ENCODE results near the gene KIF3C.
"Not testable (repeated sequence)": the region's sequence is repeated elsewhere in the genome, so short reads cannot be mapped to it uniquely, and the experiment has no call there.

KIF3C gene

DNA sequence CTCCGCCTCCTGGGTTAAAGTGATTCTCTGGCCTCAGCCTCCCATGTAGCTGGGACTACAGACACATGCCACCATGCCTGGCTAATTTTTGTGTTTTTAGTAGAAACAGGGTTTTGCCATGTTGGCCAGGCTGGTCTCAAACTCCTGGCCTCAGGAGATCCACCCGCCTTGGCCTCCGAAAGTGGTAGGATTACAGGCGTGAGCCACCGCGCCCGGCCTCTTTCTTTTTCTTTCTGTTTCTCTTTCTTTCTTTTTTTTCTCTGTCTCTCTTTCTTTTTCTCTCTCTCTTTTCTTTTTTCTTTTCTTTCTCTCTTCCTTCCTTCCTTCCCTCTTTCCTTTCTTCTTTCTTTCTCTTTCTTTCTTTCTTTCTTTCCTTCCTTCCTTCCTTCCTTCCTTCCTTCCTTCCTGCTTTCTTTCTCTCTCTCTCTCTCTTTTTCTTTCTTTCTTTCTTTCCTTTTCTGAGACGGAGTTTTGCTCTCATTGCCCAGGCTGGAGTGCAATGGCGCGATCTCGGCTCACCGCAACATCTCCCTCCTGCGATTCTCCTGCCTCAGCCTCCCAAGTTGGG lies 16.6 kb upstream of the KIF3C start:
- DNase-seq = not testable (repeated sequence)

DNA sequence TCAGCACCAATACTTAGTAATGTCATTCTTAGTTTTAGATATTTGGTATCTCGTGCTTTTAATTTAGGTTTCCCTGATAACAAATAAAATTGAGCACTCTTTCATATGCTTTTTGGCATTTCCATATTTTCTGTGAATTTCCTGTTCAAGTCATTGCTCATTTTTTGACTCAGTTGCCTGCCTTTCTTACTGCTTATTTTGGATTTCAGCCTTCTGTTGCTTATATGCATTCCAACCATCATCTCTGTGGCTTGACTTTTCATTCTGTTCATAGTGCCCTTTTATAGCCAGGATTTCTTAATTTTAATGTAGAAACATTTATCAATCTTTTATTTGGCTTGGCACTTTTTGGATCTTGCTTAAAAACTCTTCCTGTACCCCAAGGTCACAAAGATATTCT lies 14.5 kb upstream of the KIF3C start:
- no peak for DNase-seq

- DNase-seq = no peak
Measured at GRCh38 chr2:25994509-25994908, 12.2 kb upstream of the KIF3C start.

DNA sequence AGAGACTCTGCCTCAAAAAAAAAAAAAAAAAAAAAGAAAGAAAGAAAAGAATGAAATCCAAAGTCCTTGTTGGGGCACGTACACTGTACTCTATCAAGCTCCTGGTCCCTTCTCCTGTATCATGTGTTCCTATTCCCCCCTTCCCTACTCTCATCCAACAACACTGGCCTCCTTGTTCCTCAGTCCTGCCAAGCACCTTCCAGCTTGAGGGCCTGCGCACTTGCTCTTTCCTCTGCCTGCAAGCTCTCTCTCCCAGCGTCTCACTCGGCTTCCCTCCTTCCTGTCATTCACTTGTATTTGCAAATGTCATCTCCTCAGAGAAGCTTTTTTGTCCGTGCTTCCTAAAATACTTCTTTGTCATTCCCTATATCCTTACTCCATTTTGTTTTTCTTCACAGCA lies 10.8 kb upstream of the KIF3C start:
- DNase-seq = no peak

- DNase-seq = no peak
Measured at GRCh38 chr2:25992556-25992955, 10.3 kb upstream of the KIF3C start.

DNA sequence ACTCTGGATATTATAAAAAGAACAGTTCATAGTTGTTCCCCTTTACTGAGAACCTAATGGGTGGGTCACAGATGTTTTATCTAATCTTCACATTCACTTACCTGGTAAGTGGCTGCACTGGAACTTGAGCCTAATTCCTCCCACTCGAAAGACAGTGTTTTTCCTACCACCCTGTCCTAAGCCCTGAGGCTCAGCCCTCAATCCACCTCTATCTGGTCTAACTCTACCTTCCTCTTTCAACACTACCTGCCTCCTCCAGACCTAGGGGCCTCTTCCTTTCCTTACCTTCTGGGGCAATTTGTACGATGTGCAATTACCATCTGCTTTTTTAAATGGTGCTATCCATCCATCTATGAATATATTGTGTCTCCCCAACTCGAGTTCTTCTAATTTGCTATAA lies 9.7 kb upstream of the KIF3C start:
- DNase-seq = no peak

GRCh38 chr2:25989154-25989553 lies 6.9 kb upstream of the KIF3C start:
- DNase-seq = no peak

DNA sequence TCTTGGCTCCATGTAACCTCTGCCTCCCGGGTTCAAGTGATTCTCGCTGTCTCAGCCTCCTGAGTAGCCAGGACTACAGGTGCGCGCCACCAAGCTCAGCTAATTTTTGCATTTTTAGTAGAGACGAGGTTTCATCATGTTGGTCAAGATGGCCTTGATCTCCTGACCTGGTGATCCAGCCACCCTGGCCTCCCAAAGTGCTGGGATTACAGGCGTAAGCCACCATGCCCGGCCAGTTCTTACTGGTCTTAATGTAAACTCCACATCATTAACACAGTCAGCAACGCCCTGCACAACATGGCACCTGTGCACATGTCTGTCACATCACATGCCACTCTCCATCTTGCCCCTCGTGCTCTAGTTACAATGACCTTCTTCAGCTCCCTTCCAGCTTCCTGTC lies 5.8 kb upstream of the KIF3C start:
- no peak for DNase-seq

DNA sequence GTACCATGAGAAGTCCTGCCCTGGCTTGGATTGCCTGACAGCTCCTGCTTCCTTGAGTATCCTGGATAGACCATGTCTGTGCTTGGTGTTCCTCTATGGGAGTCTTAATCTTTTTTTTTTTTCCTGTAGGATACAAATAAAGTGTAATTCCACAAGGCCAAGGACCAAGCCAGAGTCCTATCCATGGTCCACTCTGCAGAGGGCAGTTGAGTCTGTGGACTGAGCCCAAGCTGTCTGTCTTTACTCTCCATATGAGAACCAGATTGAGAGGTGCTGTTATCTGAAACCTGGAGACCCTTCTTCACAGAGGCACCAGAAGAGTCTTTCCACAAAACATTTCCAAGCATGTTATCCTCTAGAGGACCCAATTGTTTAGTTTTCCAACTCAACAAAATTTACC lies 1.4 kb upstream of the KIF3C start:
- no peak for DNase-seq

DNA sequence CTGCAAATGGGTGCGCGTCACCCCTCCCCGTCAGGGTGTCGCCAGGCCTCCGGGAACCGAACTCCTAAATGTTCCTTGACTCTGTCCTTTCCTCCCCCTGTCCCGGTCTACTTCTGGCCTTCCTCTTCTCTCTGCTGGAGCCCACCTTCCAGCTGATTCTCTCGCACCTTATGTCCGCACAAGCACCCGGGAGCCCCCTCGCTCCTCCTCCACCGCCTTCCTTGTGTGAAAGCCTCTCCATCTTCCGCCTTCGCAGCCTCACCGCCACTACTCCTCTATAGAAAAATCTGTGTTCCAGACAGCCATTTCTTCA lies 627 bp upstream of the KIF3C start:
- DNase-seq = no peak

GRCh38 chr2:25981596-25982272 lies 563 bp downstream of the KIF3C start:
- no peak for DNase-seq

DNA sequence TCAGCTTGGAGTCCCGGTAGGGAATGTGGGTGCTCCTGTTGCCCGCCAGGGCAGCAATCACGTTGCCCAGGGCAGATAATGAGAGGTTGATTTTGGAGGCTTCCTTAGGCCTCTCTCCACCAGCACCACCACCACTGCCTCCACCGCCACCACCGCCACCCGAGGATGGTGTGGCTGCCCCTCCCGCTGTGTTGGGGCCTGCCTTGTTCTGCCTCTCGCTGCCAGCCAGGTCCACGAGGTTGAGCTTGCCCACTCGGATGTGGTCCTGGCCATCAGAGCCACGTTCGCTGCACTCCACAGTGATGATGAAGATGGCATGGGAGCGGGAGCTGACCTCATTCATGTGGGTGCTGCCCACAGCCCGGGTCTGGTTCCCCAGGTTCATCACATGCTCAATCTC lies 1.3 kb downstream of the KIF3C start:
- DNase-seq = no peak

- DNase-seq = no peak
Measured at GRCh38 chr2:25980076-25980887, 2.0 kb downstream of the KIF3C start.

- no peak for DNase-seq
Measured at GRCh38 chr2:25979001-25979400, 3.3 kb downstream of the KIF3C start.

DNA sequence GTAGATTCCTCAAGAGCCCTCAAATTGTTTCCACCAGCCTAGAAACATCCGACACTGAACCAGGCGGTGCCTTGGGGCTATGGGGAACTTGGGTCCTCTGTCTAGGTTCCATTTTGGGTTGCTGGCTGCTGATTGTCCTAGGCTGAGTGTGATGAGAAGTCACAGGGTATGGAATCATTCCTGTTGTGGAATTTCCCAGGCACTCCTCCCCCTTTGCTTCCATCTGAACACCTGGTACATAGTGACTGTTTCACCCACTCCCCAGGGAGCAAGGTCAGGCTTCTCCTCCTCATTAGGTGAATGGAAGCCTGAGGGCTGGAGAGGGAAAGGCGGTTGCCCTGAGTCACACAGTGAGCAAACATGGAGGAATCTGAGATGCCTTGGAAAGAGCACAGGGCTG lies 4.5 kb downstream of the KIF3C start:
- DNase-seq = no peak

DNA sequence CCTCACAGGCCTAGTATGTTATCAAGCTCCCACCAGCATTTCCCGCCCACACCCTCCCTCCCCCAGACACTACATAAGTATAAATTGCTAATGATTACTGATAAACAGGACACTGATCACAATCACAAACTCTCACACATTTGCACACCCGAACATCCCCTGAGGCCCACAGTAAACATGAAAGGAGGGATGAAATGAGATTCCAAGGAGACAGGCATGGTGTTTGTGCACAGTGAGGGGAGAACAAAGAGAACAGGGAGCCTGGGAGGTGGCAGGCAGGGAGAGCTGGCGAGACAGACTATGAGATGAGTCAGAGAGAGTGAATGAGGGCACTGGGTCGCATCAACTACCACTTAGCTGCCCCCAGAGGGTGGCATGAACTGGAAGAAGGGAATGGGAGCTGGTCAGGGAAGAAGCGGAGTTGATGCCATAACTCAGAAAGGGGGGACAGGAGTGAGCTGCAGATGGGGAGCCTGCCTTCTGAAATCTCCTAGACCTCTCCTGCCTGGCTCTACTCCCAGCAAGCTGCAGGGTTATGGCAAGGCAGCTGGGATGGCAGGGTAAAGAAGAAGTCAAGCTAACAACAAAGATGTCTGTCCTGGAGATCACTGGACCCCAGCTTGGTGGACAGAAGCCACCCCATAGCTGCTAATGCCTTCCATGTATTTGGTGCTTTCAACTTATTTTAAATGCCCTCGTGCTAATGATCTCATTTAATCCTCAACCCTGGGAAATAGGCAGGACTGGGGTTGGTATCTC lies 5.1 kb downstream of the KIF3C start:
- peak; percentile 10 to 18 for DNase-seq

DNA sequence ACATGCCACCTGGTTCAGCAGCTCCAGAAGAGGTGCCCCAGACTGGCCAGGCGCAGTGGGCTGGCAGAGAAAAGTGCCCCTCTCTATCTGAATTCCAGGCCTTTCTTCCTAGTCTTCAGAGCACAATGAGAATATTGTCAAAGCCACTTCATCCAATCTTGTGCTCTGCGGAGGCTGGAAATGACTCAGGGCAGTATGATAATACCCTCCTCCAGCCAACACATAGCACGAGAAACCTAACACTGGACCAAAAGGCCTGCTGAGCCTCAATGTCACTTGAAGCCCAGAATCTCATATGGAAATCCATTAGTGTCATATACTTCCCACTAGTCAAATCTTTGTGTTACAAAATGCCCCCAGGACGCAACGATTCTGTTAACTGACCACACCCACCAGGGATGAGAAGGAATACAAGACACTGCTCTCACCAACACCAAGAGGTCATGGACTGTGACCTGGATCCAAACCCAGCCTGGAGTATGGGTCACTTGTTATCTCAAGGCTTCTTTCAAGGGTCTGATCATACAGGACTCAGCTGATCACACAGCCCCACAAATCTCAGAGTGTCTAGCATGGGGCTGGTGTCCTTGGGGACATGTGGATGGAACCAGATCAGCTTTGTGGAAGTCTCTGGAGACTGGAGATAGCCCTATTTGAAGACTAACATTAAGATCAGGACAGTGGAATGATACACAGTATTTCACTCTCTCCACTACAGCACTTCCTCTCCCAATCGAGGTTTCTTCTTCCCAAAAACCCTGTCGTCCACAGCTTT lies 10.1 kb downstream of the KIF3C start:
- DNase-seq = no peak

DNA sequence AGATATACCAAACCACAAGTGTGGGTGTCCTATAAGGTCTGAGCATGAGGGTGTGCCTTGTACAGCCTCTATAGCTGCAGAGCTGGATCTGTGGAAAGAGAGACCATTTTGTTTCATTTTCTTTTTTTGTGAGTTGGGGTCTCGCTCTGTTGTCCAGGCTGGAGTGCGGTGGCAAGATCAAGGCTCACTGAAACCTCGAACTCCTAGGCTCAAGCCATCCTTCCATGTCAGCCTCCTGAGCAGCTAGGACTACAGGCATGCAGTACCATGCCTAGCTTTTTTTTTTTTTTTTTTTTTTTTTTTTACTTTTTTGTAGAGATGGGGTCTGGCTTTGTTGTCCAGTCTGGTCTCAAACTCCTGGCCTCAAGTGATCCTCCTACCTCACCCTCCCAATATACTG lies 10.7 kb downstream of the KIF3C start:
- no peak for DNase-seq

DNA sequence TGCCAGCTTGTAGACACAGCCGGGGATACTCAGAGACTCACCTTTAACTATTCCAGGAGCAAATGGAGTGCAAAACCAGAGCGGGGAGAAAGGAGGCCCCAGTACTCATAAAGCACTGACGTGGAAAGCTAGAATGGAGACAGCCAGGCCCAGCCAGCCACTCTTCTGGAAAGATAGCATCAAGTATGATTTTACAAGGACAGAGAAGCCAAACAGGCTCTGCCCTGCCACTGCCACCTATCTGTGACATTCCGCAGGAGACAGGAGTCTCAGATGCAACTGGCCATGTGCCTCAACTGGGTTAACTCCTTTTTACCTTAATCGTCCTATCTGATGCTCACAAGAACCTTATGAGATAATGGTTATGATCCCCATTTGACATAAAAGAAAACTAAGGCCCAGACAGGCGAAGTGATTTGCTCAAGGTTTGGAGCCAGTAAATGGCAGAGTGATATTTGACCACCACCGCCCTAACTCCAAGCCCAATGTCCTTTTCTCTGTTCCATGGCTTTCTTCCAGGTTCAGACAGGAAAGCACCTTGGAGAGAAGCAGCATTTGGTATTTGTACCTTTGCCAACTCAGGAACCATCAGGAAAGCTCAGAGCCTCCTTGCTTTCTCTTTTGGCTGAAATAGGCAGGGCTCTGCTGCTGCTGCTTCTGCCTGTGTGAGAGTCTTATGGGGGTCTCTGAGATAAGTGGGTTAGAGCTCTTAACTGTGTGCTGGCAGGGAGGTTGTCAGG lies 15.6 kb downstream of the KIF3C start:
- DNase-seq = no peak

DNA sequence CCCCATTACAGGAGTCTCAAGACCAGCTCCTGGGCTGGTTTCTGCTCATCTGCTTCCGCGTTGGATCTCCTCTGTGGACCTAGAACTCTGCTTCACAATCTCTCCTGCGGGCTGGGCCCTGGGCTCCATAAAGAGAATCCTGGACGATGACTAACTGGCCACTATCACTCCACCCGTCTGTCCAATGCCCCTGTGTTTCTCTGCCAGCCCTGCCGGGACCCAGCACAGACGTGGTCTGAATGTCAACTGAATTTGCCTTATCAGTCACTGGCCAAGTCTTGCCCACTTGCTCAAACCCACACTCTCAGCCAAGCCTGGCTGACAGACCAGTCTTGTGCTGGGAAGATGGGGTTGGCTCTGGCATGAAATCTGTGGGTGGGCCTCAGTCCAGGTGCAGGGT lies 17.4 kb downstream of the KIF3C start:
- no peak for DNase-seq

DNA sequence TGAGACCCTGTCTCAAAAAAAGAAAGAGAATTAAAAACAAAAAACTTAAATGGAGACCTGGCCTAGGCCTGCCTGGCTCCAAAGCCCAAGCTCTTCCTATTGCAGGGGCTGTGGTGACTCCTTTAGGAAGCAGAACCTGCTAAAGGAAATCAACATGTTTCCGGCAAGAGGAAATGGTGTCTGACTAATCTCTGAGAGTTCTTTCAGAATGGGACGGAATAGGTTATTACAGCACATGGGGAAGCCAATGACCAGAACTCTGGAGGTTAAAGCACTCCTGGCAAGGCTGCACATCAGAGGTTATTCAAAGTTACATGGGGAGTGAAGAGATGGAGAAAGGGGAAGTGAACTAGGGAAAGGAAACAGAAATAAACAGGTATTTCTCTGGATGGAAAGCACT lies 21.4 kb downstream of the KIF3C start:
- DNase-seq = no peak

- no peak for DNase-seq
Measured at GRCh38 chr2:25960396-25960795, 21.9 kb downstream of the KIF3C start.
